HFFc6 (cell line): ENCODE data around the gene RELN. TPM values are rescaled to one million over a fixed set of nuclear protein-coding genes. Genes with fewer than 3 reads are reported as not detected.

Experiments
- DNase-seq: peaks from one replicate; pipeline ENCODE4 v3.0.0-alpha.2; 2018
- H3K27ac Mint-ChIP-seq: 2 replicates; pipeline ENCODE4 v1.8.0; 2020; ENCODE audit warnings: mild to moderate bottlenecking, mixed read lengths
- H3K27me3 Mint-ChIP-seq: 2 replicates; pipeline ENCODE4 v1.8.0; 2021; ENCODE audit warnings: mild to moderate bottlenecking, moderate library complexity, mixed read lengths; ENCODE audit not compliant: insufficient read depth
- H3K36me3 Mint-ChIP-seq: 2 replicates; pipeline ENCODE4 v1.8.0; 2021; ENCODE audit warnings: low read depth, mixed read lengths
- H3K4me1 Mint-ChIP-seq: 2 replicates; pipeline ENCODE4 v1.8.0; 2020; ENCODE audit warnings: low read depth, mixed read lengths
- H3K4me3 Mint-ChIP-seq: 2 replicates; pipeline ENCODE4 v1.8.0; 2020; ENCODE audit warnings: mild to moderate bottlenecking, moderate library complexity, mixed read lengths
- H3K9me3 Mint-ChIP-seq: 2 replicates; pipeline ENCODE4 v1.8.0; 2020; ENCODE audit warnings: mild to moderate bottlenecking, mixed read lengths
- total RNA-seq, 6 experiments: library from RNA; stranded (reverse); fragmentation: NEBNext Ultra II Directional; extraction: Animal tissue kit (Norgen Biotek cat#: 25700); gene quantifications; 2 replicates in 1 of 6; 3 replicates in 5 of 6; pipeline ENCODE4 v1.2.3, GENCODE V29; 2021
- TF ChIP-seq, protein P1 (sequence below): fragments of 200-600 bp; sonication (generic); IDR thresholded peaks from 2 replicates; pipeline ENCODE4 v1.5.0; 2021; ENCODE audit warnings: antibody characterized with exemption, mild to moderate bottlenecking

Gene RELN
- total RNA-seq, 6 experiments from 2014 or later: 0.02 to 0.24 (median 0.03) TPM

- DNase-seq: no peak
- TF ChIP-seq, protein P1, sequence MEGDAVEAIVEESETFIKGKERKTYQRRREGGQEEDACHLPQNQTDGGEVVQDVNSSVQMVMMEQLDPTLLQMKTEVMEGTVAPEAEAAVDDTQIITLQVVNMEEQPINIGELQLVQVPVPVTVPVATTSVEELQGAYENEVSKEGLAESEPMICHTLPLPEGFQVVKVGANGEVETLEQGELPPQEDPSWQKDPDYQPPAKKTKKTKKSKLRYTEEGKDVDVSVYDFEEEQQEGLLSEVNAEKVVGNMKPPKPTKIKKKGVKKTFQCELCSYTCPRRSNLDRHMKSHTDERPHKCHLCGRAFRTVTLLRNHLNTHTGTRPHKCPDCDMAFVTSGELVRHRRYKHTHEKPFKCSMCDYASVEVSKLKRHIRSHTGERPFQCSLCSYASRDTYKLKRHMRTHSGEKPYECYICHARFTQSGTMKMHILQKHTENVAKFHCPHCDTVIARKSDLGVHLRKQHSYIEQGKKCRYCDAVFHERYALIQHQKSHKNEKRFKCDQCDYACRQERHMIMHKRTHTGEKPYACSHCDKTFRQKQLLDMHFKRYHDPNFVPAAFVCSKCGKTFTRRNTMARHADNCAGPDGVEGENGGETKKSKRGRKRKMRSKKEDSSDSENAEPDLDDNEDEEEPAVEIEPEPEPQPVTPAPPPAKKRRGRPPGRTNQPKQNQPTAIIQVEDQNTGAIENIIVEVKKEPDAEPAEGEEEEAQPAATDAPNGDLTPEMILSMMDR: no peak
These were observed 45.1 kb downstream of the RELN start for GRCh38 chr7:103944230-103944900.

GRCh38 chr7:103941976-103942375 is 47.5 kb downstream of the RELN start:
- Mint-ChIP-seq H3K9me3 (no peaks in the 10 kb centered on the region), H3K4me3 (no peak overlapping the region), H3K27ac (no peak overlapping the region), H3K4me1 (no peaks in the 10 kb centered on the region), H3K27me3 (no peaks in the 10 kb centered on the region; the same call in 1 of the 2 replicates), H3K36me3 (no peaks in the 10 kb centered on the region)
- TF ChIP-seq, protein P1: no peak
- DNase-seq: no peak

More at GRCh38 chr7:103944230-103944900, 45.1 kb downstream of the RELN start:
- Mint-ChIP-seq H3K27ac (no peak overlapping the region), H3K4me1 (no peaks in the 10 kb centered on the region), H3K9me3 (no peaks in the 10 kb centered on the region), H3K27me3 (no peaks in the 10 kb centered on the region; the same call in 1 of the 2 replicates), H3K36me3 (no peaks in the 10 kb centered on the region), H3K4me3 (no peak overlapping the region)

- Mint-ChIP-seq H3K4me3 (no peak overlapping the region), H3K36me3 (no peaks in the 10 kb centered on the region), H3K27ac (no peak overlapping the region), H3K27me3 (no peaks in the 10 kb centered on the region; the same call in 1 of the 2 replicates), H3K4me1 (no peaks in the 10 kb centered on the region), H3K9me3 (no peaks in the 10 kb centered on the region)
- DNase-seq: no peak
- TF ChIP-seq, protein P1: no peak
These were observed 48.8 kb downstream of the RELN start for GRCh38 chr7:103940382-103941268.

GRCh38 chr7:103937680-103938079 is 51.8 kb downstream of the RELN start:
- TF ChIP-seq, protein P1: no peak
- Mint-ChIP-seq H3K27ac (no peak overlapping the region), H3K4me1 (no peaks in the 10 kb centered on the region), H3K36me3 (no peaks in the 10 kb centered on the region), H3K9me3 (no peaks in the 10 kb centered on the region), H3K4me3 (no peak overlapping the region), H3K27me3 (peaks cover 3% of the 10 kb centered on the region)
- DNase-seq: no peak

DNA sequence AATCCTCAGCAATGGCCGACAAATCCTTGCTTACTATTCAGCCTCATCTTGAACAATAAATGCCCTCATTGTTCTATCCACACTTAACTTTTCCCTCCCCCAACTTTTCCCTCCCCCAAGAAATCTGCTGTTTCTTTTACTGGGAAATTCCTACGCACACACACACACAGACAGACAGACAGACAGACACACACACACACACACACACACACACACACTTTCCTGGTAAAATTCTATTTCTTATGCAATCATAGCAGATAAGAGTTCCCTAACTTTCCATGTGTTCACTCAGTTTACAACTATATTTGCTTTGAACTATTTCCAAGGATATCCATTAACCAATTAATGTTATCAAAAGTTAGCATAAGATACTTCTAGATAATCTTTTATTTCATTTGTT is 52.9 kb downstream of the RELN start:
- Mint-ChIP-seq H3K9me3 (no peaks in the 10 kb centered on the region), H3K4me1 (no peaks in the 10 kb centered on the region), H3K4me3 (no peak overlapping the region), H3K27me3 (peaks cover 4% of the 10 kb centered on the region; the same call in 1 of the 2 replicates), H3K36me3 (no peaks in the 10 kb centered on the region), H3K27ac (no peak overlapping the region)
- DNase-seq: no peak
- TF ChIP-seq, protein P1: no peak
